T-helper 1 cell (primary cell): ENCODE data around the gene CARD11.

Experiments
- DNase-seq, 5 donors: peaks; one replicate each; pipeline ENCODE4 v3.0.0-alpha.2; 2012 to 2020

The CARD11 gene

DNA sequence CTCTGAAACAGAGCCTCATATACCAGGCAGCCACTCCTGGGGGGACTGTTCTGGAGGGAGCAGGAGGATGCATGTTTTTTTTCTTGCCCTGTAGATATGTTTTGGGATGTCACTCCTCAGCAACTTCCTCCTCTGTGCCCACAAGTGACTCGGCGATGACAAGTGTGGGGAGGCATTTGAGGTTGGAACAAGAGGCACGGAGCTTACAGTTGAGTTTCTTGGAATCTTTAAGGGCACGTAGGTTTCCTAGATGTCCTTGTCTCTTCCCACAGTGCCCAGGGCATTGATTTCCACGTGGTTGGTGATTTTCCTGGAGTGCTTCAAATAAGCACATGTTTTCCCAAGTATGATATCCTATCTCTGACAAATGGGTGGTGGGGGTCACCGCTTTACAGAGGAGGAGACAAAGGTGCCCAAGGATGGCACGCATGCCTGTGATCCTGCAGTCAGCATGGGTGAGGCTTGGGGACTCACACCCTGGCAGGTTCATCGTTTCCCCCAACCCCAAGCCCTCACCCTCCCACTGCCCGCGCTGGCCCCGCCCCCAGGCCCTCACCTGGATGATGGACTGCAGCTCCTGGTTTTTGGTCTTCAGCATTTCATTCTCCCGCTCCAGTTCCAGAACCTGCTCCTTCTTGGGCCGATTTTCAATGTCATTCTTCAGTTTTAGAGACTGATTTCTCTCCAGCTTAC is 104.3 kb downstream of the CARD11 start:
- no peak for DNase-seq

DNA sequence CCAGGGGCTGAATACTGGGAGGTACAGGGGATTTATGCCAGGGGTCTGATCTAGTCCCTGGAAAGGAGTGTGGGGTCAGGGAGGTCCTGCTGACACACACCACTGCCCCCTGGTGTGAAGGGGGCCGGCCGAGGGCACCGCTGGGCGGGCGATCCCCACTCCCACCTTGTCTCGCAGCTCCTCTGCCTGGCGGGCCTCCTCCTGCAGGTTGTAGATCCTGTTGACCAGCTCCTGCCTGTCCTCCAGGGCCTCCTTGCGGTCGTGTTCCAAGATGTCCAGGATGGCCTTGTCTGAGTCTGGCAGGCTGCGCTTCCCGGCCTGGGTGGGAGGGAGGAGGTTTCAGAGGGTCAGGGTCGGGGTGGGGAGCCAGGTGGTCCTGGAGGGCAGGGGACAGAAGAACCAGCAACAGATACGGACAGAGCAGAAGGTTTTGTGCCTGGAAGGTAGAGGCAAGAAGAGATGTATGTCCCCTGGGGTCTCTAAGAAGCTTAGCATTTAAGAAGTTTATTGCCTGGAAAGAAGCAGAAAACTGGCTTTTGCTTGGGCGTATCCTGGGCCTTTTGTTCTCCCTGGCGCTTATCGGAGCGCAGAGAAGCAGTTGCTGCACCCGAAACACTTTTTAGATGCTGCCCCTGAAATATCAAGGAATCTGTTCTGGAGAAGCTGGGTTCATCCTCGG is 105.0 kb downstream of the CARD11 start:
- DNase-seq: no peak

DNA sequence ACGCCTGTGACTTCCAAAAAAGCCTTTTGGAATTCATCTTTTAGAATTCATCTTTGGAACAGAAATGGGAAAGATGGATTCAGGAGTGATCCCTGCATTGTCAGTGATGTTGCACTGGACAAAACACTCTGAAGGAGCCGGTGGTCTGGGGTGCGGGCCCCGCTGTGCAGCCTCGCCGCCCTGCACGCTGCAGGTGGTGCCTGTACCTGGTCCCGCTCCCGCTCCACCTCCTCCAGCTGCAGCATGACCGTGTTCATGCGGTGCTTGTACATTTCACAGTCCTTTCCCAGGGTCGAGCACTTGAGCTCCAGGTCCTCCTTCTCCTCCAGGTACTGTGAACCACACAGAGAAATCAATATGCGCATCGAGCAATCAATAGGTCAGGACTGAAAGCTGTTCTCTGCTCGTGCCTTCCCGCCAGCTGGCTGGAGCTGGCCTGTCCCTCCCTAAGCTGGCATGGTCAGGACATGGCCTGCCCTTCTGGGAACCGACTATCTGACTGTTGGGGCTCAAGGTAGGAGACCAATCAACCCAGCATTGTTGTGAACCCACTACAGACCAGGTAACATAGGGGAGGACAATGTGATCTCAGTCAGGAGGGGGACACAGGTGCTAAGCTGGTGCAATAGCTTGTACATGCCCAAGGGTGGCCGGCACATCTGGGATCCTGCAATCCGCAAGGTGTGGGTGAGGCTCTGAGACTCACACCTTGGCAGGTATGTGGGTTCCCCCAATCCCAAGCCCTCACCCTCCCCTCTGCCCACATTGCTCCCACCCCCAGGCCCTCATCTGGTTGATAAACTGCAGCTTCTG is 105.8 kb downstream of the CARD11 start:
- no peak for DNase-seq

GRCh38 chr7:2936891-2937580 is 106.6 kb downstream of the CARD11 start:
- DNase-seq: no peak

GRCh38 chr7:2936301-2936700 is 107.4 kb downstream of the CARD11 start:
- DNase-seq: no peak

DNA sequence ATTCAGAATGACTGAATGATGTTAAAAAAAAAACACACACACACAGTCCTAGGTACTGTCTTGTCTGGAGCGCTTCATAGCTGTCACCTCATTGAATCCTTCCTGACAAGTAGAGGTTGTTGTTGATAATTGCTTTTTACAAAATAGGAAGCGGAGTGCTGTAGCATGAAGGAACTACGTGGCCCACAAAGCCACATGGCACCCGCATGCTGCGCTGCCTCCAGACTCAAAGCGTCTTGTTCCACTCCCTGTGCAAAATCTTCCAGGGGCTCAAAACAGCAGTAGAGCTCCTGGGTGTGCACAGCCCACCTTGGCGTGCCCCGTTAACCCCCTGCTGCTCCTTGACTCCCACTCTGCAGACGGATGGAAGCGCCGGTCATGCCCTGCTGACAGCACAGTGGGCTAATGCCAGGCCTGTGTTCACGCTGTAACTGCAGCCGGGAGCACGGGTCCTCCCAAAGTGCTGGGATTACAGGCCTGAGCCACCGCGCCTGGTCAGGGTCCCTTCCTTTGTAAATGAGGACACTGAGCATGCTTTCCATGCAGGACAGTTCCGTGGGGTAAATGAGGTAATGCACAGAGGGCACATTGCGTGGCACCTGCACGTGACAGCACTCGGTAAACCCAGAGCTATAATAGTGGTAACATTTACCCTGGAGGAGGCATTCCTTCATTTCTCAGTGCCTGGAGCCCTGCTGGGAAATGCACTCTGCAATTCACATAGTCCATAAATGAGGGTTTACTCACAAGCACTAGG is 108.5 kb downstream of the CARD11 start:
- DNase-seq: no peak

- no peak for DNase-seq
These were observed 109.4 kb downstream of the CARD11 start for GRCh38 chr7:2934211-2934731.

DNA sequence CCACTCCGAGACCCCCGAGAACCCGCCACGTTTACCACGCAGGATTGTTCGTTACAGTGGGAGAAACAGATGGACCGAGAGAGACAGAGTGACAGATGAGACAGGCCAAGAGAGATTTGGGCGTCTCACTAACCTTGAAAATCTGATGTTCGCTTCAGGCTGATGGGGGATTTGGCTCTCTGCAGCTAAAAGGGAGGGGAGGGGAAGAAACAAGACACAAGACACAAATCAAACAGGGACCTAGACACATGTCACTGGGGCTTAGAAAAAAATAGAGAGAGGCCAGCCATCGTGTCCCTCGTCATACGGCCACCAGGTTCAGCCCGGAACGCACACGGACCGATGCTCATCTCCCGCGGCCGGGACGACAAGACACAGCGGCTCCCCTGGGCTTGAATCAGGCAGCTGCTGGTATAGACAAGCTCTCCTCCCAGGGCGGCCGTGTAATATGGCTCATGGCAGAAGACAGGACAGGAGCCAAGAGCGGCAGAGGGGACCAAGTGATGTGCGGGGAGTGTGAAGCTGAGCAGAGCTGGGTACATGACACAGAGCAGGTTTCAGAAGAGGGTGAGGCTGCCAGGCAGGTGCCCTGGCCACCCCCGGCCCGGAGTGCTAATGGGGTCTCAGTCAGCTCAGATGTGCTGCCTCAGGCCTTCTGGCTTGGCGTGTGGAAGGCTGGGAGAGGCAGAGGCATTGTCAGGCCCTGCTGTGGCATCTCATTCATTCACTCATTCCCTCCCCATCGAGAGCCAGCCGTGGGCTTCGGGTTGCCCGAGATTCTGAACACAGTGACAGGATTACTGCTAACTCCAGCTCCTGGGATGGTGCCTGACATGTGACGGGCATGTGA is 111.0 kb downstream of the CARD11 start:
- no peak for DNase-seq

GRCh38 chr7:2931034-2931415 is 112.6 kb downstream of the CARD11 start:
- DNase-seq: no peak

GRCh38 chr7:2930310-2931033 is 113.2 kb downstream of the CARD11 start:
- no peak for DNase-seq

- no peak for DNase-seq
These were observed 114.1 kb downstream of the CARD11 start for GRCh38 chr7:2929321-2930201.

GRCh38 chr7:2928613-2929311 is 114.9 kb downstream of the CARD11 start:
- no peak for DNase-seq

DNA sequence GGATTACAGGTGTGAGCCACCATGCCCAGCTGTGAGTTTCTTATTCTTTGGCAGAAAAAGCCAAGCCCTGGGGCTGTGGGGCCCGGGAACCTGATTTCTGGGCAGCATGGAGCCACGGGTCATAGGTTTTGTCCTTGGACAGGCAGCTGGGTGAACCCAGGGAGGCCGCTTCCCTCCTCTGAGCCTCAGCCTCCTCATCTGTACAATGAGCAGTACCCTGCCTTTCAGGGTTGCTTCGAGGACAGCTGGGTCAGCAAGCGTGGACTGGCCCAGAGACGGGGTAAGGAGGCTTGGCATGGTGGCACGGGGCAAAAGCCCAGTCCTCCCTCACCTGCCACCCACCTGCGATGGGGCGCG is 115.4 kb downstream of the CARD11 start:
- no peak for DNase-seq

GRCh38 chr7:2927592-2927991 is 116.1 kb downstream of the CARD11 start:
- no peak for DNase-seq

- DNase-seq: no peak
These were observed 116.7 kb downstream of the CARD11 start for GRCh38 chr7:2926896-2927405.

DNA sequence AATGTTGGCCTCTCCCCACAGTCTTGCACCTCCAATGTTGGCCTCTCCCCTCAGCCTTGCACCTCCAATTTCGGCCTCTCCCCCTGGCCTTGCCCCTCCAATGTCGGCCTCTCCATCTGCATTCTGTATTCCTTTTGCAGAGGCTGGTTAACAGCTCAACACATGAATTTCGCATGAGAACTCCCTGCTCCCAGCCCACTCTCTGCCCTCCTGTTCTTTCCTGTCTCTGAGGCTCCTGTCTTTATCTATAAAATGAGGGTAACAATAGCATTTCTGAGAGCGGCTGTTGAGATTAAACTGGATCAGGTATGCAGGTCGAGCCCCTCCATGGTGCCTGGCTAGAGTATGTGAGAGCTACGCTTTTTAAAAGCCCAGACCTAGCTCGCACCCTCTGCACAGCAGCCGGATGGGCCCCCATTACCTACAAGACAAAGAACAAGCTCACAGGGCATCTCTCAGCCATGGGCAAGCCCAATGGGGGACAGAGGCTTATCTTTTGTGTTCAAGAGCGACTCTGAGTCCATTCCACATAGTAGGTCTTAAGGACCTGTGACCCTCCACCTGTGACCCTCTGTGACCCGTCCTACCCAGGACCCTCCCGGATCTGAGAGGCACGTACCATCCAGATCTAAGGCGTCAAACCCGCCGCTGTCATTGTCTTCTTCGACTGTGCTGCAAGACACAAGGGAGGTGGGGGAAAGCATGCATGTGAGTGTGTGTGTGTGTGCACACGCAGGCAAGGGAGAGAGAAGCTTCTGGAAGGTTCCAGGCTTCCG is 117.4 kb downstream of the CARD11 start:
- DNase-seq: no peak
